ENCODE measurements around the gene CDC42SE2. TPM values are rescaled to one million over a fixed set of nuclear protein-coding genes. Genes with fewer than 3 reads are reported as not detected.

Gene CDC42SE2
- total RNA-seq, 1 donor from 2014 or later = 73.2 TPM

- DNase-seq (ENCODE audit: low read depth) (no peak), FAIRE-seq (peak; percentile 58)
- Histone ChIP-seq H3K27me3 (ENCODE audit: control insufficient read depth, insufficient read depth, low read length) (no peaks in the 10 kb centered on the region), H3K36me3 (ENCODE audit: control insufficient read depth, insufficient read depth, low read length) (no peaks in the 10 kb centered on the region), H3K4me3 (ENCODE audit: low read depth, low read length) (no peak overlapping the region)
- no peak for TF ChIP-seq CTCF (IDR thresholded peaks at IDR 0.05; ENCODE audit: insufficient read depth, low read length, severe bottlenecking)
These were observed 32.4 kb downstream of the CDC42SE2 start for GRCh38 chr5:131296213-131296672.

DNA sequence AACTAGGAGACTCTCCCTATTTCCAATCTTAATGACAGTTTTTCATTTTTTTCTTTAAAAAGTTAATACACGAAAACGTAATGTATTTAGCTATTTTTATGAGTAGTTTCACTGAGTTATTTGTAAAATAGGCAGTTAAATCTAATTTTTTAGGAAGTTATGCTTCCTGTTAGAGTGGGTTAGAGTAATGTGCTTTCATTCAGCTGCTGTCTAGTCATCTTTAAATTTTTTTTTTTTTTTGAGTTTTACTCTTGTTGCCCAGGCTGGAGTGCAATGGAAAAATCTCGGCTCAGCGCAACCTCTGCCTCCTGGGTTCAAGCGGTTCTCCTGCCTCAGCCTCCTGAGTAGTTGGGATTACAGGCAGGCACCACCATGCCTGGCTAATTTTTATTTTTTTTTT, 34.0 kb downstream of the CDC42SE2 start:
- no peak for TF ChIP-seq CTCF (IDR thresholded peaks at IDR 0.05; ENCODE audit: insufficient read depth, low read length, severe bottlenecking)
- Histone ChIP-seq H3K36me3 (ENCODE audit: control insufficient read depth, insufficient read depth, low read length) (no peaks in the 10 kb centered on the region), H3K4me3 (ENCODE audit: low read depth, low read length) (no peak overlapping the region), H3K27me3 (ENCODE audit: control insufficient read depth, insufficient read depth, low read length) (no peaks in the 10 kb centered on the region)
- FAIRE-seq (no peak), DNase-seq (ENCODE audit: low read depth) (no peak)

GRCh38 chr5:131299465-131299864, 35.6 kb downstream of the CDC42SE2 start:
- H3K4me3 ChIP-seq (ENCODE audit: low read depth, low read length) = no peak overlapping the region
- H3K27me3 ChIP-seq (ENCODE audit: control insufficient read depth, insufficient read depth, low read length) = no peaks in the 10 kb centered on the region
- FAIRE-seq (no peak), DNase-seq (ENCODE audit: low read depth) (no peak)
- H3K36me3 ChIP-seq (ENCODE audit: control insufficient read depth, insufficient read depth, low read length) = no peaks in the 10 kb centered on the region
- TF ChIP-seq CTCF (IDR thresholded peaks at IDR 0.05; ENCODE audit: insufficient read depth, low read length, severe bottlenecking) = no peak

- no peak overlapping the region for H3K4me3 ChIP-seq (ENCODE audit: low read depth, low read length)
- no peaks in the 10 kb centered on the region for H3K27me3 ChIP-seq (ENCODE audit: control insufficient read depth, insufficient read depth, low read length)
- H3K36me3 ChIP-seq (ENCODE audit: control insufficient read depth, insufficient read depth, low read length) = no peaks in the 10 kb centered on the region
- FAIRE-seq = no peak
- no peak for TF ChIP-seq CTCF (IDR thresholded peaks at IDR 0.05; ENCODE audit: insufficient read depth, low read length, severe bottlenecking)
- peak; percentile 95 for DNase-seq (ENCODE audit: low read depth)
These were observed 38.7 kb downstream of the CDC42SE2 start for GRCh38 chr5:131302506-131302905.

GRCh38 chr5:131303537-131303936, 39.7 kb downstream of the CDC42SE2 start:
- no peaks in the 10 kb centered on the region for H3K36me3 ChIP-seq (ENCODE audit: control insufficient read depth, insufficient read depth, low read length)
- no peaks in the 10 kb centered on the region for H3K27me3 ChIP-seq (ENCODE audit: control insufficient read depth, insufficient read depth, low read length)
- no peak overlapping the region for H3K4me3 ChIP-seq (ENCODE audit: low read depth, low read length)
- no peak for TF ChIP-seq CTCF (IDR thresholded peaks at IDR 0.05; ENCODE audit: insufficient read depth, low read length, severe bottlenecking)
- DNase-seq (ENCODE audit: low read depth) = peak; percentile 68
- FAIRE-seq = no peak

DNA sequence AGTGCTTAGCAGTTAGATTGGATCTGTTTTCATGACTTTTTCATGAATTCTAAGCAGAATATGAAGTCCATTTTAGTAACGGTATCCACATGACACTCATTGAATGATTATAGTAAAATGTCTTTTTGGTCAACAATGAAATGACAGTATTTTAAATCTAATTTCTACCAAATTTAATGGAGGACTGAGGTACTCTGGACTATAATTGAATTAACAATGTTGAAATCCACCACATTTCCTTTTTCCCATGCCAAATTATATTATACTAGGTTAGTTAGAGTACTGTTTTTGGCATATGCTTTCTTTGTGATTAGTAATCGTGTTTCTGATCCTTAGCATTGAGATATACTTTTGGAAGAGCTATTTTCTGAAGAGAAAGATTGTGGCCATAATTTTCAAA, 40.6 kb downstream of the CDC42SE2 start:
- no peak overlapping the region for H3K4me3 ChIP-seq (ENCODE audit: low read depth, low read length)
- no peak for FAIRE-seq
- DNase-seq (ENCODE audit: low read depth) = no peak
- H3K36me3 ChIP-seq (ENCODE audit: control insufficient read depth, insufficient read depth, low read length) = no peaks in the 10 kb centered on the region
- TF ChIP-seq CTCF (IDR thresholded peaks at IDR 0.05; ENCODE audit: insufficient read depth, low read length, severe bottlenecking) = no peak
- H3K27me3 ChIP-seq (ENCODE audit: control insufficient read depth, insufficient read depth, low read length) = no peaks in the 10 kb centered on the region
